ENCODE measurements around the gene HMOX1.
"Not testable (repeated sequence)": the region's sequence is repeated elsewhere in the genome, so short reads cannot be mapped to it uniquely, and the experiment has no call there.

DNA sequence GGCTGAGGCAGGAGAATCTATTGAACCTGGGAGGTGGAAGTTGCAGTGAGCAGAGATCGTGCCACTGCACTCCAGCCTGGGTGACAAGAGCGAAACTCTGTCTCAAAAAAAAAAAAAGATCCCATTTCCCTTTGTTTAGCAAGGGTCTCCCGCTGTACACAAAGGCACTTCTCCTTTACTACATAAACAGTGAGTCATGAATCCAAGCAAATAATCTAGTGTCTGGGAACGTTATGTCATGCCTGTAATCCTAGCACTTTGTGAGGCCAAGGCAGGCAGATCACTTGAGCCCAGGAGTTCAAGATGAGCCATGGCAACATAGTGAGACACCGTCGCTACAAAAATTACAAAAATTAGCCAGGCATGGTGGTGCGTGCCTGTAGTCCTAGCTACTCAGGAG is 16.7 kb upstream of the HMOX1 start:
- TF ChIP-seq POLR2A (IDR thresholded peaks at IDR 0.05) = not testable (repeated sequence)
- TF ChIP-seq, protein P1, sequence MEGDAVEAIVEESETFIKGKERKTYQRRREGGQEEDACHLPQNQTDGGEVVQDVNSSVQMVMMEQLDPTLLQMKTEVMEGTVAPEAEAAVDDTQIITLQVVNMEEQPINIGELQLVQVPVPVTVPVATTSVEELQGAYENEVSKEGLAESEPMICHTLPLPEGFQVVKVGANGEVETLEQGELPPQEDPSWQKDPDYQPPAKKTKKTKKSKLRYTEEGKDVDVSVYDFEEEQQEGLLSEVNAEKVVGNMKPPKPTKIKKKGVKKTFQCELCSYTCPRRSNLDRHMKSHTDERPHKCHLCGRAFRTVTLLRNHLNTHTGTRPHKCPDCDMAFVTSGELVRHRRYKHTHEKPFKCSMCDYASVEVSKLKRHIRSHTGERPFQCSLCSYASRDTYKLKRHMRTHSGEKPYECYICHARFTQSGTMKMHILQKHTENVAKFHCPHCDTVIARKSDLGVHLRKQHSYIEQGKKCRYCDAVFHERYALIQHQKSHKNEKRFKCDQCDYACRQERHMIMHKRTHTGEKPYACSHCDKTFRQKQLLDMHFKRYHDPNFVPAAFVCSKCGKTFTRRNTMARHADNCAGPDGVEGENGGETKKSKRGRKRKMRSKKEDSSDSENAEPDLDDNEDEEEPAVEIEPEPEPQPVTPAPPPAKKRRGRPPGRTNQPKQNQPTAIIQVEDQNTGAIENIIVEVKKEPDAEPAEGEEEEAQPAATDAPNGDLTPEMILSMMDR (IDR thresholded peaks at IDR 0.05) = not testable (repeated sequence)
